Measurements from ENCODE around the gene LGALS4.
A peak's percentile ranks its signal among the peaks of the same experiment; 100 is the strongest.
"Not testable (repeated sequence)": the region's sequence is repeated elsewhere in the genome, so short reads cannot be mapped to it uniquely, and the experiment has no call there.

Gene LGALS4, protein sequence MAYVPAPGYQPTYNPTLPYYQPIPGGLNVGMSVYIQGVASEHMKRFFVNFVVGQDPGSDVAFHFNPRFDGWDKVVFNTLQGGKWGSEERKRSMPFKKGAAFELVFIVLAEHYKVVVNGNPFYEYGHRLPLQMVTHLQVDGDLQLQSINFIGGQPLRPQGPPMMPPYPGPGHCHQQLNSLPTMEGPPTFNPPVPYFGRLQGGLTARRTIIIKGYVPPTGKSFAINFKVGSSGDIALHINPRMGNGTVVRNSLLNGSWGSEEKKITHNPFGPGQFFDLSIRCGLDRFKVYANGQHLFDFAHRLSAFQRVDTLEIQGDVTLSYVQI

DNA sequence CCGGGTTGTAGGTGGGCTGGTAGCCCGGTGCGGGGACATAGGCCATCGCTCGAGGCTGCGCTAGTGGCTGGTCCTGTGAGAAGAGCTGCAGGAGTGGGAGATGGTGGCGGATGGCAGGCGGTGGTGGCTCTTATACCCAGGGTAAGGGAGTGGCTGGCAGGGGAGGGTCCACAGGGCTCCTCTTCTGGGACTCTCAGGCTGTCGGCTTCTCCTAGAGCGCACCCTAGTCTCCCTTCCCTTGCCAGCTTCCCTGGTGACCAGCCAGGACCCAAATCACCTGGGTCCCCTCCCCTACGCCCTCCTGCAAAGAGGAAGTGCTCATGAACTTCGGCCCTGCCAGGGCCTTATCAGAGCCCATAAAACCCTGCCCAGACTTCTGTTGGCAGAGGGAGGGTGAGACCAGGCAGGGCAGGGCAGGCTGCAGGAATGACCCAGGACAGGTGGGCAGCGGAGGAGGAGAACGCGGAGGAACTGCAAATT, at the start of gene LGALS4:
Gene LGALS4, minus strand, starts transcription at position 105 of the 480 bp plus-strand sequence. Its CDS starts 59 bp downstream, at position 46.
- Mint-ChIP-seq H3K27ac (no peak within 1 kb of the TSS), H3K36me3 (no peaks in the 10 kb centered on the region), H3K27me3 (no peaks in the 10 kb centered on the region), H3K4me1 (ENCODE audit: low read depth) (no peaks in the 10 kb centered on the region), H3K9me3 (ENCODE audit: low read depth) (no peaks in the 10 kb centered on the region), H3K4me3 (no peak within 1 kb of the TSS)

DNA sequence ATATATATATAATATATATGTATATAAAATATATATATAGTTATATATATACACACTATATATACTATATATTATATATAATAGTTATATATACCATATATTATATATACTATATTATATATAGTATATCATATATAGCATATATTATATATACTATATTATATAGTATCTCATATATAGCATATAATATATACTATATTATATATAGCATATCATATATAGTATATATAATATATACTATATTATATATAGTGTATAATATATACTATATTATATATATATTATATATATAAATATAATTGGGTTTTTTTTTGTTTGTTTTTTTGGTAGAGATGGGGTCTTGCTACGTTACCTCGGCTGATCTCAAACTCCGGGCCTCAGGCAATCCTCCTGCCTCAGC, 48.6 kb upstream of the LGALS4 start:
- Mint-ChIP-seq H3K36me3 (peaks cover 3% of the 10 kb centered on the region), H3K27me3 (no peaks in the 10 kb centered on the region)

DNA sequence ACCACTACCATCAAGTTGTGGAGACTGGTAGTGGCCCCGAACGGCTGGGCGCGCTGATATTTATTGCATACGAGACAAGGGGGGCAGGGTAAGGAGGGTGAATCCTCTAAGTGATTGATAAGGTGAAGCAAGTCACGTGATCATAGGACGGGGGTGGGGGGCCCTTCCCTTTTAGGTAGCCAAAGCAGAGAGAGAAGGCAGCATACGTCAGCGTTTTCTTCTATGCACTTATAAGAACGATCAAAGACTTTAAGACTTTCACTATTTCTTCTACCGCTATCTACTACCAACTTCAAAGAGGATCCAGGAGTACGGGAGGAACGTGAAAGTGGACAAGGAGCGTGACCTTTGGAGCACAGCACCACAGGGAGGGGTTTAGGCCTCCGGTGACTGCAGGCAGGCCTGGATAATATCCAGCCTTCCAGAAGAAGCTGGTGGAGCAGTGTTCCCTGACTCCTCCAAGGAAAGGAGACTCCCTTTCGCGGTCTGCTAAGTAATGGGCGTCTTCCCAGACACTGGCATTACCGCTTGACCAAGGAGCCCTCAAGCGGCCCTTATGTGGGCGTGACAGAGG, 47.0 kb upstream of the LGALS4 start:
- H3K4me1 Mint-ChIP-seq (ENCODE audit: low read depth): peaks cover 30% of the 10 kb centered on the region
- not testable (repeated sequence) for H3K9me3 Mint-ChIP-seq (ENCODE audit: low read depth); H3K27me3 Mint-ChIP-seq; H3K27ac Mint-ChIP-seq; H3K4me3 Mint-ChIP-seq; H3K36me3 Mint-ChIP-seq

More for the DNA sequence above, 48.6 kb upstream of the LGALS4 start:
- H3K9me3 Mint-ChIP-seq (ENCODE audit: low read depth): no peaks in the 10 kb centered on the region
- H3K27ac Mint-ChIP-seq: no peak overlapping the region
- H3K4me3 Mint-ChIP-seq: no peak overlapping the region
- peaks cover 43% of the 10 kb centered on the region for H3K4me1 Mint-ChIP-seq (ENCODE audit: low read depth)

DNA sequence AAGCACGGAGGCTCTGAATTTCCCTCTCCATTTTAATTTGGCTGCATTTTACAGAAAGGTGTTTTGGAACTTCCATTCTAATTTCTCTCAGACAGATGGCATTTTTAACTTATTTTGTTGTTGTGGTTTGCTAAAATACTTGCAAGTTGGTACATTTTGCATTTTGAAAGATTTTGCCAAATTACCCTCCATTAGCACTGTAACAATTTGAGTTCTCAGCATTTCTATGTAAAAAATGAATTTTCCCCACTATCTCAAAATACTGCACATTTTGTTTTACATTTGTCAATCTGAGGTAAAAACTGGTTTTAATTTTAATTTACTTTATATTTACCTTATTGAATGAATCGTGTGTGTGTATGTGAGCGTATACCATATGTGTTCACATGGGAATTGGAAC, 44.1 kb upstream of the LGALS4 start:
- Mint-ChIP-seq H3K9me3 (ENCODE audit: low read depth) (no peaks in the 10 kb centered on the region), H3K27me3 (no peaks in the 10 kb centered on the region), H3K36me3 (no peaks in the 10 kb centered on the region), H3K4me3 (peak overlapping the region; percentile 62), H3K27ac (peak overlapping the region; percentile 61), H3K4me1 (ENCODE audit: low read depth) (peaks cover 30% of the 10 kb centered on the region)

DNA sequence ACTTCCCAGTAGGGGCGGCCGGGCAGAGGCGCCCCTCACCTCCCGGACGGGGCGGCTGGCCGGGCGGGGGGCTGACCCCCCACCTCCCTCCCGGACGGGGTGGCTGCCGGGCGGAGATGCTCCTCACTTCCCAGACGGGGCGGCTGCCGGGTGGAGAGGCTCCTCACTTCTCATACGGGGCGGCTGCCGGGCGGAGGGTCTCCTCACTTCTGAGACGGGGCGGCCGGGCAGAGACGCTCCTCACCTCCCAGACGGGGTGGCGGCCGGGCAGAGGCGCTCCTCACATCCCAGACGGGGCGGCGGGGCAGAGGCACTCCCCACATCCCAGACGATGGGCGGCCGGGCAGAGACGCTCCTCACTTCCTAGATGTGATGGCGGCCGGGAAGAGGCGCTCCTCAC, 43.0 kb upstream of the LGALS4 start:
- H3K27ac Mint-ChIP-seq; H3K9me3 Mint-ChIP-seq (ENCODE audit: low read depth); H3K4me3 Mint-ChIP-seq; H3K36me3 Mint-ChIP-seq; H3K27me3 Mint-ChIP-seq: not testable (repeated sequence)
- peaks cover 33% of the 10 kb centered on the region for H3K4me1 Mint-ChIP-seq (ENCODE audit: low read depth)

DNA sequence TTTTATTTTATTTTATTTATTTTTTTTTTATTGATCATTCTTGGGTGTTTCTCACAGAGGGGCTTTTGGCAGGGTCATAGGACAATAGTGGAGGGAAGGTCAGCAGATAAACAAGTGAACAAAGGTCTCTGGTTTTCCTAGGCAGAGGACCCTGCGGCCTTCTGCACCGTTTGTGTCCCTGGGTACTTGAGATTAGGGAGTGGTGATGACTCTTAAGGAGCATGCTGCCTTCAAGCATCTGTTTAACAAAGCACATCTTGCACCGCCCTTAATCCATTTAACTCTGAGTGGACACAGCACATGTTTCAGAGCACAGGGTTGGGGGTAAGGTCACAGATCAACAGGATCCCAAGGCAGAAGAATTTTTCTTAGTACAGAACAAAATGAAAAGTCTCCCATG, 42.2 kb upstream of the LGALS4 start:
- not testable (repeated sequence) for H3K27me3 Mint-ChIP-seq; H3K27ac Mint-ChIP-seq; H3K9me3 Mint-ChIP-seq (ENCODE audit: low read depth); H3K36me3 Mint-ChIP-seq; H3K4me3 Mint-ChIP-seq
- peaks cover 34% of the 10 kb centered on the region for H3K4me1 Mint-ChIP-seq (ENCODE audit: low read depth)

DNA sequence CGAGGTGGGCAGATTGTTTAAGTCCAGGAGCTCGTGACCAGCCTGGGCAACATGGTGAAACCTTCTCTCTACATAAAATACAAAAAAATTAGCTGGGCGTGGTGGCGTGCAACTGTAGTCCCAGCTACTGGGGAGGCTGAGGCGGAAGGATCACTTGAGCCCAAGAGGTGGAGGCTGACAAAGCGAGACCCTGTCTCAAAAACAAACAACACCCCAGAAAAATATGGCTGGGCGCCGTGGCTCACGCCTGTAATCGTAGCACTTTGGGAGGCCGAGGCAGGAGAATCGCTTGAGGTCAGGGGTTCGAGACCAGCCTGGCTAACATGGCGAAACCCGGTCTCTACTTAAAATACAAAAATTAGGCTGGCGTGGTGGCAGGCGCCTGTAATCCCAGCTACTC, 40.5 kb upstream of the LGALS4 start:
- no peaks in the 10 kb centered on the region for H3K9me3 Mint-ChIP-seq (ENCODE audit: low read depth)
- peak overlapping the region; percentile 97 for H3K27ac Mint-ChIP-seq
- H3K4me3 Mint-ChIP-seq: peak overlapping the region; percentile 91
- H3K27me3 Mint-ChIP-seq: no peaks in the 10 kb centered on the region
- H3K4me1 Mint-ChIP-seq (ENCODE audit: low read depth): peaks cover 44% of the 10 kb centered on the region
- peaks cover 8% of the 10 kb centered on the region for H3K36me3 Mint-ChIP-seq

DNA sequence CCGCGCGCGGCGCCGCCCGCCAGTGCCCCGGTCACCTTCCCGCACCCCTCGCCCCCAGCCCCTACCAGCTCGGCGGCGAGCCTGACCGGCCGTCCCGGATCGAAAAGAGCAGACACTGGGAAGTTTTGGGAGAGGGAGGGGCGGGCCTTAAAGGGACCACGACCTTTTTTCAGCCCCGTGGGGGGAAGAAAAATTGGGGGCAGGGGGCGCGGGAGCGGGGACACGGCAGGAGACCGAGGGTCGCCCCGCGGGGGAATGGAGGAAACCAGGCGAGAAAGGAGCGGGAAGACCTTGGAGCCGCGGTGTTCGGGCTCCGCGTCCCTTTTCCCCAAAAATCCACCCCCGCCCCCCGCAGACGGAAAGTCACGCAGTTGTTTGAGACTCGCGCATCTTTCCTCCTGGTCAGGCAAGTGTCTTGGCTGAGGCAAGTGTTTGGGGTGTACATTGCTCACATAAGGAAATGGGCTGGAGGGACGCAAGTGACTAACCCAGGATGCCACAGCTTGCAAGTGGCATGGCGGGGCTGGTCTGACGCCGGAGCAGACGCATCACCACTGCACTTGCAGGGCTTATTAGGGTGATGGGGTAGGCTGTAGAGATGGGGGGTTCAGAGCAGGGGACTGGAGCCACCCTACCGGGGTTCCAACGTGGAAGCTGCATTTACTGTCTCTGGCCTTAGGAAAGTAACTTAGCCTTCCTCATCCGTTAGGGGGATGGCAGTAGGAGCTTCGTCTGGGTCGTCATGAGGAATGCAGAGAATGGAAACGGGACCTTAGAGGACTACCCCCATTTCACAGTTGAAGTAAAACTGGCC, 39.7 kb upstream of the LGALS4 start:
- peak overlapping the region; percentile 97 for H3K27ac Mint-ChIP-seq
- H3K27me3 Mint-ChIP-seq: no peaks in the 10 kb centered on the region
- peaks cover 10% of the 10 kb centered on the region for H3K36me3 Mint-ChIP-seq
- peaks cover 47% of the 10 kb centered on the region for H3K4me1 Mint-ChIP-seq (ENCODE audit: low read depth)
- H3K4me3 Mint-ChIP-seq: peak overlapping the region; percentile 91
- H3K9me3 Mint-ChIP-seq (ENCODE audit: low read depth): no peaks in the 10 kb centered on the region

DNA sequence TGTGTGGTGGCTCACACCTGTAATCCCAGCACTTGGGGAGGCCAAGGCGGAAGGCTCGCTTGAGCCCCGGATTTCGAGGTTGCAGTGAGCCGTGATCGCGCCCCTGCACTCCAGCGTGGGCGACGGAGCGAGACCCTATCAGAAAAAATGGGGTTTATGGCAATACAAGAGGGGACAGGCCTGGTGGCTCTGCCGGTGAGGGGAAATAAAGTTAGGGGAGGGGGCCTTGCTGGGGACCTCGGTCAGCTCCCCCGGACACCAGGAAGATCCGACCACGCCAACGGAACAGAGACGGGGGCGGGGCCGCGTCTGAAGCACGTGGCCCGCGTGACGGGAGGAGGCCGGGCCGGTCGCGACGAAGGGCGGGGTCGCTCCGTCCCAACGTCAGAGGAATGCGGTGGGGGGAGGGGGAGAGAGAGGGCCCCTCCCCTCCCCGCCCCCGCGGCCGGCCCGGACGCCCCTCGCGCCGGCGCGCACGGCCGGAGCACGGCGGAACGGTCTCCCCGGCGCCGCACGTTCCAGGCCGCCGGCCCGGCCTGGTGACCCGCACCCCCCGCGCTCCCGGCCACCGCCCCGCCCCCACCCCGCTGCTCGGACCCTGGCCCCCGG, 39.0 kb upstream of the LGALS4 start:
- H3K27me3 Mint-ChIP-seq: no peaks in the 10 kb centered on the region
- H3K9me3 Mint-ChIP-seq (ENCODE audit: low read depth): no peaks in the 10 kb centered on the region
- H3K4me3 Mint-ChIP-seq: peak overlapping the region; percentile 99
- H3K36me3 Mint-ChIP-seq: peaks cover 10% of the 10 kb centered on the region
- H3K27ac Mint-ChIP-seq: peak overlapping the region; percentile 99
- H3K4me1 Mint-ChIP-seq (ENCODE audit: low read depth): peaks cover 46% of the 10 kb centered on the region

DNA sequence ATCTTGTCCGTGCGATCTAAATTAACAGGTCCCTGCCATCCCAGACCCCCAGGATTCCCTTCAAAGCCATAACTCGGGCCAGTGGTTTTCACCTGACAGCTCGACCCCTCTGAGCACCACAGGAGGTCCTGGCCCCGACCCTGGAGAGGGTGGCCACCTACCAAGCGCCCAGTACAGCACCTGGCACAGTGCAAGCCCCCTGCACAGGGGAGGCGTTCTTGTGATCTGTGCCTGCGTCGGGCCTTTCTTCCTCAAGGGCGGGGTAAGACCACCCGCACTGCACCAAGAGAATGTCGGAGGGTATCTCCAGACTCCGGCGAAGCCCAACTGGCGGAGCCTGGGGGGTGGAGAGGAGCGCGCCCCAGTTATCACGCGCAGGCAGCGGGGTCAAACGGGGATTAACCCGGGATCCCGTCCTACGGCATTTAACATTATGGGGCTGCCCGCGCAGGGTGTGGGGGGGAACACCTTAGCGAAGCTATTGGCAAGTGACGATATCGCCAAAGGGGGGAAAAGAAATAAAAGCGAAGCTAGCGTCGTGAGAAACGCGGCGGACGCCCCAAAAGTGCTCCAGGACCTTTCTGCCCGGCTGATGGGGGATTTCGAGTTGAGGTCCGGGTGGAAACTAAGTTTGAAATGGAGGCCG, 38.4 kb upstream of the LGALS4 start:
- H3K4me1 Mint-ChIP-seq (ENCODE audit: low read depth): peaks cover 46% of the 10 kb centered on the region
- H3K27ac Mint-ChIP-seq: peak overlapping the region; percentile 99
- no peaks in the 10 kb centered on the region for H3K9me3 Mint-ChIP-seq (ENCODE audit: low read depth)
- H3K36me3 Mint-ChIP-seq: peaks cover 10% of the 10 kb centered on the region
- peak overlapping the region; percentile 99 for H3K4me3 Mint-ChIP-seq
- H3K27me3 Mint-ChIP-seq: no peaks in the 10 kb centered on the region

DNA sequence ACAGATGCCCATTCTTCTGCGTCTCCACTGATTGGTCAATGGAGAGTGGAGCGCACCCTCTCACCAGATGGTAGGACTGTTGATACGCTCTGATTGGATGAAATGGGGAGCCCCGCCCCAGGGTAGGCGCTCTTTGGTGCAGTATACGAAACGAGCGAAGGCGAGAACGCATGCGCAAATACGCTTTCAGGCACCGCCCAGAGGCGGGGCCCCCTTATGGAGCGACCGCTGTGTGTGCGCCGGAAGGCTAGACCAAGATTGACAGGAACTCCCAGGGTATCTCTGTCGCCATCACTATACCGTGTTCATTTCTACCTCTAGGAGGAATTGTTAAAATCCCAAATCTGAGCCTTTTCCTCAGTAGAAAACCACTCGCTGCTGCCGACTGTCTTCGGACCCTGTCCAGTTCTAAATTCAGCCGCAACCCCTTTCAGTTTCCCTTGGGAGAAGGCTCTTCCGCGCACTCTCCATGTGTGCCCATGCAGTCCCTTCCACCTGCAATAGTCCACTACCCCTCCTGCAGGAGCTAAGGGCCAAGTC, 37.8 kb upstream of the LGALS4 start:
- Mint-ChIP-seq H3K27ac (peak overlapping the region; percentile 99), H3K36me3 (peaks cover 10% of the 10 kb centered on the region), H3K9me3 (ENCODE audit: low read depth) (no peaks in the 10 kb centered on the region), H3K4me3 (peak overlapping the region; percentile 99), H3K27me3 (no peaks in the 10 kb centered on the region), H3K4me1 (ENCODE audit: low read depth) (peaks cover 52% of the 10 kb centered on the region)

DNA sequence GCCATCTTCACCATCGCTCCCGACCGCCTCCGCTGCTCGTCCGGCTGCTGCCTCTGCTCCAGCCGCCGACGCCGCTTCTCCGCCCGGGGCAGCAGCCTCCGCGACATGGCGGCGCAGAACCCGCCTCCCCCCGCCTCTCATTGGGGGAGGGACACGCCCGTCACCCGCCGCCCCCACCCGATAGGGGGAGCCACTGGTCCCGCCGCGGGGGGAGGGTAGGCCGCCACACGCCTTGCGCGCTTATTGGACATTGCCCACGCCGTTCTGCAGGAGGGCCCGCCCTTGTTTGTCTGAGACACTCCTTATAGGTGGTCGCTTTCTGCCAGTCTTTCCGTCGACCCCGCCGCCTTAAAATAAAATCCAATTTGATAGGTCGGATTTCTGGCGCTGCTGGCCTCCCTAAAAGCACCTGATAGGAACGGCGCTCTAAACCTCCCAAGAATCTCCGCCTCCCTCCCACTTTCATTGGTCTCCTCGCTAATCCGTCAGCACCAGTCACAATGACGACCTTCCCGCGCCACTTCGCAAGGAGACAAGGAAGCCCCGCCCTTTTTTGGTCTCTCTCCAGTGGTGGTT, 37.2 kb upstream of the LGALS4 start, which contains the start of gene HNRNPL:
Gene HNRNPL, minus strand, starts transcription at position 127 of the 576 bp plus-strand sequence. Its CDS starts 20 bp downstream, at position 107.
- Mint-ChIP-seq H3K27ac (peak within 1 kb of the TSS; percentile 99), H3K4me1 (ENCODE audit: low read depth) (peaks cover 54% of the 10 kb centered on the region), H3K27me3 (no peaks in the 10 kb centered on the region), H3K9me3 (ENCODE audit: low read depth) (no peaks in the 10 kb centered on the region), H3K4me3 (peak within 1 kb of the TSS; percentile 99), H3K36me3 (peaks cover 12% of the 10 kb centered on the region)

DNA sequence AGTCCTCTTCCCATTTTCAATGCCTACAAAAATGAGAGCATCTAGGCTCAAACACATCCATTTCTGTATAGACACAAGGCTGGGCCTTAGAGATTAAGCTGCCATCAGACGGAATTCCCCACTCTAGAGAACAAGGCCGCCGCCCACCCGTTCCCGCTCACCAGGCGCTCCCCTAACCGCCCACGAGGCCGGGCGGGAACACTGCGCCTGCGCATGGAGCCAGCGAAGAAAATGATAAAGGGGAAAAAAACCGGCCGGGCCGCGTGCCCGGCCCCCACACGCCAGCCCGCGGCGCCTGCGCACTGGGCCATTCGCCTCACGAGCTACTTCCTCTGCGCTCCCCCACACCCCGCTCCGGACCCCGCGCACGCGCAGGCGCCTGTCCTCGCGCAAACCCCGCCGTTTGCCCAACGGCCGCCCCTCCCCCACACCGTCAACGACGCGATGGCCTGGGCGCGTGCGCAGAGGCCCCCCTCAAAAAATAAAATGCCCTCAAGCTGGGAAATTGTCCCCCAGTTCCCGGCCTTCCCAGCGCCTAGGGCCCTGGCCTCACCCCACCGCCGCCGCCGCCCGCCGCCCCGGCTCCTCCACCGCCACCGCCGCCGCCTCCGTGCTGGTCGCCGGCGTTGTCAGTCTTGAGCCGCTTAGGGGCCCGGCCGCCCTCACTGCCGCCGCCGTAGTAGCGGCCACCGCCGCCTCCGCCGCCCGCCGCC, 36.6 kb upstream of the LGALS4 start:
- Mint-ChIP-seq H3K27ac (peak overlapping the region; percentile 99), H3K4me3 (peak overlapping the region; percentile 99), H3K36me3 (peaks cover 13% of the 10 kb centered on the region), H3K4me1 (ENCODE audit: low read depth) (peaks cover 57% of the 10 kb centered on the region), H3K9me3 (ENCODE audit: low read depth) (no peaks in the 10 kb centered on the region), H3K27me3 (no peaks in the 10 kb centered on the region)

Data from activated naive CD8-positive, alpha-beta T cell (primary cell).